ENCODE results near the gene NID1. TPM values are rescaled to one million over a fixed set of nuclear protein-coding genes. Genes with fewer than 3 reads are reported as not detected.

NID1 gene
- polyA plus RNA-seq, 1 donor (not counting 4 experiments of a cell fraction or from before 2014, with no cell fraction given), result 1.8 TPM

DNA sequence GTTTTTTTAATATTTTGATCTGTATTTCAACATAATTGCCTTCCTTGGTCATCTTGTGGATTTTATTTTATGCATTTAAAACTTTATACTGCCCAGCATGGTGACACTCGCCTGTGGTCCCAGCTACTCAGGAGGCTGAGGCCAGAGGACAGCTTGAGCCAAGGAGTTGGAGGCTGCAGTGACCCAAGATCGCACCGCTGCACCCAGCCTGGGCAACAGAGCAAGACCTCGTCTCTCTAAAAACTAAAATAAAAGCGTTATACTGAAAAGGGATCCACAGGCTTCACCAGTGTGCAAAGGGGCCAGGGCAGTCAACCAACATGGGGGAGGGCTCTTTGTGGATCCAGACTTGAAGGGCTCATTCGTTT lies 1.4 kb downstream of the NID1 start:
- Histone ChIP-seq H3K27me3 (ENCODE audit: control insufficient read depth, extremely low read depth, insufficient read depth, low read length) (peaks cover 30% of the 10 kb centered on the region), H3K9me1 (ENCODE audit: control insufficient read depth, extremely low read depth, insufficient read depth, low read length) (no peaks in the 10 kb centered on the region), H3K4me2 (ENCODE audit: control insufficient read depth, extremely low read depth, insufficient read depth, low read depth, low read length) (peak overlapping the region; percentile 83), H3K27ac (ENCODE audit: control insufficient read depth, insufficient read depth, low read length) (no peak overlapping the region), H3K9me3 (ENCODE audit: control insufficient read depth, low read depth, low read length) (no peaks in the 10 kb centered on the region), H3K4me1 (ENCODE audit: control insufficient read depth, extremely low read depth, insufficient read depth, low read length) (peaks cover 2% of the 10 kb centered on the region), H3K9ac (ENCODE audit: control insufficient read depth, extremely low read depth, insufficient read depth, low read length) (no peak overlapping the region), H3K79me2 (ENCODE audit: control insufficient read depth, insufficient read depth, low read length) (no peaks in the 10 kb centered on the region), H2AFZ (ENCODE audit: control insufficient read depth, low read length) (no peak overlapping the region), H3K4me3 (ENCODE audit: control insufficient read depth in 2 of 3, extremely low read depth in 1 of 3, insufficient read depth in 2 of 3, low read depth in 1 of 3, low read length in 3 of 3) (no peak overlapping the region), H4K20me1 (ENCODE audit: control insufficient read depth, extremely low read depth, insufficient read depth, low read length) (no peaks in the 10 kb centered on the region), H3K36me3 (ENCODE audit: control insufficient read depth in 2 of 2, extremely low read depth in 1 of 2, insufficient read depth in 2 of 2, low read length in 2 of 2) (no peaks in the 10 kb centered on the region)
- dilution Hi-C loops (cut with MboI; ENCODE audit: extremely low pct_ligation_motif_present, low sequenced_read_pairs), result no loop called here
- TF ChIP-seq, protein P1, sequence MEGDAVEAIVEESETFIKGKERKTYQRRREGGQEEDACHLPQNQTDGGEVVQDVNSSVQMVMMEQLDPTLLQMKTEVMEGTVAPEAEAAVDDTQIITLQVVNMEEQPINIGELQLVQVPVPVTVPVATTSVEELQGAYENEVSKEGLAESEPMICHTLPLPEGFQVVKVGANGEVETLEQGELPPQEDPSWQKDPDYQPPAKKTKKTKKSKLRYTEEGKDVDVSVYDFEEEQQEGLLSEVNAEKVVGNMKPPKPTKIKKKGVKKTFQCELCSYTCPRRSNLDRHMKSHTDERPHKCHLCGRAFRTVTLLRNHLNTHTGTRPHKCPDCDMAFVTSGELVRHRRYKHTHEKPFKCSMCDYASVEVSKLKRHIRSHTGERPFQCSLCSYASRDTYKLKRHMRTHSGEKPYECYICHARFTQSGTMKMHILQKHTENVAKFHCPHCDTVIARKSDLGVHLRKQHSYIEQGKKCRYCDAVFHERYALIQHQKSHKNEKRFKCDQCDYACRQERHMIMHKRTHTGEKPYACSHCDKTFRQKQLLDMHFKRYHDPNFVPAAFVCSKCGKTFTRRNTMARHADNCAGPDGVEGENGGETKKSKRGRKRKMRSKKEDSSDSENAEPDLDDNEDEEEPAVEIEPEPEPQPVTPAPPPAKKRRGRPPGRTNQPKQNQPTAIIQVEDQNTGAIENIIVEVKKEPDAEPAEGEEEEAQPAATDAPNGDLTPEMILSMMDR (optimal IDR thresholded peaks at IDR 0.05 in 1 of 3, IDR thresholded peaks at IDR 0.05 in 1 of 3, conservative IDR thresholded peaks at IDR 0.05 in 1 of 3; ENCODE audit: extremely low read depth in 1 of 3, insufficient read depth in 2 of 3, low read length in 3 of 3), result no peak
- TF ChIP-seq EZH2 (IDR thresholded peaks at IDR 0.05; ENCODE audit: low read length), result no peak
- DNase-seq (ENCODE audit: low read depth, low spot score) (no peak), FAIRE-seq (no peak)

DNA sequence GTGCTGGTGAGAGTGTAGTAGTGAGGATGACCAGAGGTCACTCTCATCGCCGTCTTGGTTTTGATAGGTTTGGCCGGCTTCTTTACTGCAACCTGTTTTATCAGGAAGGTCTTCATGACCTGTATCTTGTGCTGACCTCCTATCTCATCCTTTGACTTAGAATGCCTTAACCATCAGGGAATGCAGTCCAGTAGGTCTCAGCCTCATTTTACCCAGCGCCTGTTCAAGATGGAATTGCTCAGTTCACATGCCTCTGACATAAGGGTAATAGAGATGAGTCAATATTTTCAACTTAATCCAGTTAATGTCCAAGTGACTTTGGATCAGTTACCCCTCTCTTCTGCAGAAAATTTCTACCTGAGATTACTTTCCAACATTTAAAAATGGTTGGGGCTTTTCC lies 4.6 kb downstream of the NID1 start:
- Histone ChIP-seq H3K4me2 (ENCODE audit: control insufficient read depth, extremely low read depth, insufficient read depth, low read depth, low read length) (no peak overlapping the region), H3K27me3 (ENCODE audit: control insufficient read depth, extremely low read depth, insufficient read depth, low read length) (peaks cover 19% of the 10 kb centered on the region), H3K79me2 (ENCODE audit: control insufficient read depth, insufficient read depth, low read length) (no peaks in the 10 kb centered on the region), H3K9me3 (ENCODE audit: control insufficient read depth, low read depth, low read length) (no peaks in the 10 kb centered on the region), H3K4me3 (ENCODE audit: control insufficient read depth in 2 of 3, extremely low read depth in 1 of 3, insufficient read depth in 2 of 3, low read depth in 1 of 3, low read length in 3 of 3) (no peak overlapping the region), H3K9me1 (ENCODE audit: control insufficient read depth, extremely low read depth, insufficient read depth, low read length) (no peaks in the 10 kb centered on the region), H3K9ac (ENCODE audit: control insufficient read depth, extremely low read depth, insufficient read depth, low read length) (no peak overlapping the region), H3K4me1 (ENCODE audit: control insufficient read depth, extremely low read depth, insufficient read depth, low read length) (peaks cover 1% of the 10 kb centered on the region), H3K36me3 (ENCODE audit: control insufficient read depth in 2 of 2, extremely low read depth in 1 of 2, insufficient read depth in 2 of 2, low read length in 2 of 2) (no peaks in the 10 kb centered on the region), H3K27ac (ENCODE audit: control insufficient read depth, insufficient read depth, low read length) (no peak overlapping the region), H4K20me1 (ENCODE audit: control insufficient read depth, extremely low read depth, insufficient read depth, low read length) (no peaks in the 10 kb centered on the region), H2AFZ (ENCODE audit: control insufficient read depth, low read length) (no peak overlapping the region)
- TF ChIP-seq, protein P1 (optimal IDR thresholded peaks at IDR 0.05 in 1 of 3, IDR thresholded peaks at IDR 0.05 in 1 of 3, conservative IDR thresholded peaks at IDR 0.05 in 1 of 3; ENCODE audit: extremely low read depth in 1 of 3, insufficient read depth in 2 of 3, low read length in 3 of 3), result no peak
- no peak for TF ChIP-seq EZH2 (IDR thresholded peaks at IDR 0.05; ENCODE audit: low read length)
- DNase-seq (ENCODE audit: low read depth, low spot score) (no peak), FAIRE-seq (no peak)
- dilution Hi-C loops (cut with MboI; ENCODE audit: extremely low pct_ligation_motif_present, low sequenced_read_pairs), result no loop called here

Data from keratinocyte (primary cell).